ENCODE results near the gene FAM120B.
"Not testable (repeated sequence)": the region's sequence is repeated elsewhere in the genome, so short reads cannot be mapped to it uniquely, and the experiment has no call there.

FAM120B gene

DNA sequence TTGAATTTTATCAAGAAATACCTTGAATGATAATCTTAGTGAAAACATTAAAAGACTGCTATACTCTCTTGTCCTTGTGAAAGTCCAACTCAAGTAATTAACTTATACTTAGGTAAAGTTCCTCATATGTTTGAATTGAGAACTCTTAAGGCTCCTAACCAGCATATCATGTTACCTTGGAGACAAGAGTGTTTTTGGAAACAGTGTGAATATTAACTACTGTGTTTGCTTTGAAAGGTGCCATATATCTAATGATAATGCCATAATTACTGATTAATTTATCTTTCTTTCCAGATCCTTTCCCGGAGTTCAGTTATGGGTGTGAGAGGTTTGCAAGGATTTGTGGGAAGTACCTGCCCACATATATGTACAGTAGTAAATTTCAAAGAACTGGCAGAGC lies 10.5 kb downstream of the FAM120B start:
- no peak for TF ChIP-seq CTCF (IDR thresholded peaks at IDR 0.05; ENCODE audit: borderline replicate concordance, control extremely low read depth, extremely low read depth, insufficient read depth, missing control alignments)
- in situ Hi-C loops (cut with MboI; ENCODE audit: low sequenced_read_pairs, unreplicated experiment): no loop called here
- no peak for DNase-seq (ENCODE audit: low spot score)

DNA sequence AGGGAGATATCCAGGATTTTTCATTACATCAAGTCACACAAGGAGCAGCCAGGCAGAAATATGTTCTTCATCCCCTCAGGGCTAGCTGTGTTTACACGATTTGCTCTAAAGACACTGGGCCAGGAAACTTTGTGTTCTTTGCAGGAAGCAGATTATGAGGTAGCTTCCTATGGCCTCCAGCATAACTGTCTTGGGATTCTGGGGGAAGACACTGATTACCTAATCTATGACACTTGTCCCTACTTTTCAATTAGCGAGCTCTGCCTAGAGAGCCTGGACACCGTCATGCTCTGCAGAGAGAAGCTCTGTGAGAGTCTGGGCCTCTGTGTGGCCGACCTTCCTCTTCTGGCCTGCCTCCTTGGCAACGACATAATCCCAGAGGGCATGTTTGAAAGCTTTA lies 11.2 kb downstream of the FAM120B start:
- in situ Hi-C loops (cut with MboI; ENCODE audit: low sequenced_read_pairs, unreplicated experiment): no loop called here

GRCh38 chr6:170329321-170329720 lies 22.8 kb downstream of the FAM120B start:
- in situ Hi-C loops (cut with MboI; ENCODE audit: low sequenced_read_pairs, unreplicated experiment): no loop called here
- no peak for TF ChIP-seq CTCF (IDR thresholded peaks at IDR 0.05; ENCODE audit: borderline replicate concordance, control extremely low read depth, extremely low read depth, insufficient read depth, missing control alignments)
- no peak for DNase-seq (ENCODE audit: low spot score)

More for the DNA sequence above, 11.2 kb downstream of the FAM120B start:
- no peak for DNase-seq (ENCODE audit: low spot score)
- no peak for TF ChIP-seq CTCF (IDR thresholded peaks at IDR 0.05; ENCODE audit: borderline replicate concordance, control extremely low read depth, extremely low read depth, insufficient read depth, missing control alignments)

- in situ Hi-C loops (cut with MboI; ENCODE audit: low sequenced_read_pairs, unreplicated experiment); DNase-seq (ENCODE audit: low spot score): not testable (repeated sequence)
Measured at GRCh38 chr6:170335199-170335598, 28.6 kb downstream of the FAM120B start.

DNA sequence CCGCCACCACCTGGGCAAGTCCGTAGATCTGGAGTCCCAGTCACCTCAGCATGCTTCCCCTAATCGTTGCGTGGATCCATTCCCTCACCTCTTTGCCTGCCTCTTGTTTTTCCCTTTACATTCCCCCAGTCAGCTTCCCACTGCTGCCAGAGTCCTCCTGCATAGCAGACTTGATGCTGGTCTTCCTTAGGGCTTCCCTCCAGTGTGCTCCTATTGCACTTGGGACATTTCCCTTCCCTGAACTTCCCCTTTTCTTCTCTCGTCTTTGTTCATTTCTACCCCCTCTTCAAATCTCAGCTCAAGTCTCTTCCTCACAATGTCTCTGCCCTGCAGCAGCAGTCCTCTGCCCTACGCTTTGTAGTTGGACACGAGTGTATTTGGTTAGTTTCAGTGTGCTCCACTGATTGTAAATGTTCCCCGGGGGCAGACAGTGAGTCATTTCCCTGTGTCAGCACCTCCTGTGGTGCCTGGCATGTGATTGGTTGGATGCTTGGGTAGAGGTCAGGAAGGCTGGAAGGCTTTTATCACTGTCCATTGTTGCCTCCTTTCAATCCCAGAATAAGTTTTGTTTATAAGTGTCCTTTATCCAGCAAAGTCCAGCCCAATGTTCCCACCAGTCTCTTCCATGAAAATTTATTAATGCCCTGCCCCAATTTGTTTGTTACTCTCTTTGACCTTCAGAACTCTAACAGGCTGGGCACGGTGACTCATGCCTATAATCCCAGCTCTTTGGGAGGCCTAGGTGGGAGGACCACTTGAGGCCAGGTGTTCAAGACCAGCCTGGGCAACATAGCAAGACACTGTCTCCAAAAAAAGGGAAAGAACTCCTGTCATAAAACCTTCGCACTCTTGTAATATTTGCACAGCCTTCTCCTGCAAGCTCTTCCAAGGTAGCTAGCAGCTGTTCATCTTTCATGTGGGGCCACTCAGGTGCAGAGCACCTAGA lies 38.3 kb downstream of the FAM120B start:
- in situ Hi-C loops (cut with MboI; ENCODE audit: low sequenced_read_pairs, unreplicated experiment): no loop called here
- no peak for TF ChIP-seq CTCF (IDR thresholded peaks at IDR 0.05; ENCODE audit: borderline replicate concordance, control extremely low read depth, extremely low read depth, insufficient read depth, missing control alignments)
- no peak for DNase-seq (ENCODE audit: low spot score)

DNA sequence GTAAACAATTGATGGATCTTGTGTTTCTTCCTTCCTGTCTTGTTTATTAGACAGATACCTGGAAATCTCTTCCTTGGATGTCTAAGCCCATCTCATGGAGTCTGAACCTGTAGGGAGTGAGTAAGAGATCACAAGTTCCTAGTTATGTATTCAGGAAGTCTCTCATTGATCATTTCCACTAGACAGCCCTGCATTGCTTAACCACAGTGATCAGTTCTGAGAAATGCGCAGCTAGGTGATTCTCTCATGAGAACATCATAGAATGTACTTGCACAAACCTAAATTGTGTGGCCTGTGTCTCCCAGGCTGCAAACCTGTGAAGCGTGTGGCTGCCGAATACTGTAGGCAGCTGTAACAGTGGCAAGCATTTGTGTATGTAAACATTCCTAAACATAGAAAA lies 39.1 kb downstream of the FAM120B start:
- no peak for TF ChIP-seq CTCF (IDR thresholded peaks at IDR 0.05; ENCODE audit: borderline replicate concordance, control extremely low read depth, extremely low read depth, insufficient read depth, missing control alignments)
- no peak for DNase-seq (ENCODE audit: low spot score)
- in situ Hi-C loops (cut with MboI; ENCODE audit: low sequenced_read_pairs, unreplicated experiment): no loop called here

GRCh38 chr6:170346649-170347048 lies 40.1 kb downstream of the FAM120B start:
- no peak for DNase-seq (ENCODE audit: low spot score)
- TF ChIP-seq CTCF (IDR thresholded peaks at IDR 0.05; ENCODE audit: borderline replicate concordance, control extremely low read depth, extremely low read depth, insufficient read depth, missing control alignments): no peak
- in situ Hi-C loops (cut with MboI; ENCODE audit: low sequenced_read_pairs, unreplicated experiment): no loop called here
